ENCODE measurements around the gene PTH1R.

Gene PTH1R

DNA sequence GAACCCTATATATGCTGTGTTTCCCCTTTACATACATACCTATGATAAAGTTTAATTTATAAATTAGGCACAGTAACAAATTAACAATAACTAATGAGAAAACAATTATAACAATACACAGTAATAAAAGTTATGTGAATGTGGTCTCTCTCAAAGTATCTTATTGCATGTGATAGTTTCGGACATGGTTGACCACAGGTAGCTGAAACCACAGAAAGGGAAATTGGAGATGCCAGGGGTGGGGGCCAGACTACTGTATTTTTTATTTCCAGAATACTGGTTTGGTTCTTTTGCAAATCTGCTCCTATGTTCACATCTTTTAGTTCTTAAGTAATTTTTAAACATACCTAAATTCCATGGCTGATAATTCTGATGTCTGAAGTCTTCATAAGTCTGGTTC is 40.7 kb downstream of the PTH1R start:
- DNase-seq (ENCODE audit: low read depth, low spot score): no peak
- Histone ChIP-seq H3K4me1 (ENCODE audit: insufficient read depth, insufficient read length) (no peaks in the 10 kb centered on the region), H3K9me3 (ENCODE audit: insufficient read depth, low read length) (peaks cover 22% of the 10 kb centered on the region), H3K36me3 (ENCODE audit: insufficient read depth, insufficient read length, low read length) (peaks cover 76% of the 10 kb centered on the region), H3K27me3 (ENCODE audit: insufficient read depth, insufficient read length) (no peaks in the 10 kb centered on the region), H3K9ac (ENCODE audit: insufficient read length, low read depth) (no peak overlapping the region), H3K4me3 (ENCODE audit: insufficient read length, low read depth) (no peak overlapping the region)
- no peak for TF ChIP-seq SUZ12 (IDR thresholded peaks at IDR 0.05; ENCODE audit: extremely low read depth, insufficient read depth, insufficient read length)
- TF ChIP-seq ZNF274 (IDR thresholded peaks at IDR 0.05; ENCODE audit: low read depth, low read length): no peak
- TF ChIP-seq YY1 (IDR thresholded peaks at IDR 0.05; ENCODE audit: insufficient read depth, insufficient read length): no peak

DNA sequence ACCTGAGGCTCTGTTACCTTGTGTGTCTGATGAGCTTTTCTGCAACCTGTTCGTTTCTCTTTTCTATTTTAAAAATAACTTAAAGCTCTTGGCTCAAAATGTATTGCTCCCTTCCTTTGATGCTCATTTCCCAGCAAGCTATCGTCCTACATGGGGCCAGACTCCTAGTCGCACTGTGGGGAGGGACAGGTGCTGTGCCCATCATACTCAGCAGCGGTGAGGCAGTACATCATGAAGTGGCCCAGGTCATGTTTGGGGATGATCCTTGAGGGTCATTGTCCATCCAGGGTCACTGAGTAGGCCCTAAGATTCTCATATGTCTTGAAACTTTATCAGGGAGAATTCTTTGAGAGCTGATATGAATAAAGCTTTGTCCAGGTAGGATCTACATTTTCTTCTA is 41.1 kb downstream of the PTH1R start:
- peaks cover 80% of the 10 kb centered on the region for H3K36me3 ChIP-seq (ENCODE audit: insufficient read depth, insufficient read length, low read length)
- H3K27me3 ChIP-seq (ENCODE audit: insufficient read depth, insufficient read length): no peaks in the 10 kb centered on the region
- no peak overlapping the region for H3K9ac ChIP-seq (ENCODE audit: insufficient read length, low read depth)
- peaks cover 22% of the 10 kb centered on the region for H3K9me3 ChIP-seq (ENCODE audit: insufficient read depth, low read length)
- DNase-seq (ENCODE audit: low read depth, low spot score): no peak
- H3K4me1 ChIP-seq (ENCODE audit: insufficient read depth, insufficient read length): no peaks in the 10 kb centered on the region
- no peak overlapping the region for H3K4me3 ChIP-seq (ENCODE audit: insufficient read length, low read depth)
- no peak for TF ChIP-seq YY1 (IDR thresholded peaks at IDR 0.05; ENCODE audit: insufficient read depth, insufficient read length)
- TF ChIP-seq ZNF274 (IDR thresholded peaks at IDR 0.05; ENCODE audit: low read depth, low read length): no peak
- TF ChIP-seq SUZ12 (IDR thresholded peaks at IDR 0.05; ENCODE audit: extremely low read depth, insufficient read depth, insufficient read length): no peak

DNA sequence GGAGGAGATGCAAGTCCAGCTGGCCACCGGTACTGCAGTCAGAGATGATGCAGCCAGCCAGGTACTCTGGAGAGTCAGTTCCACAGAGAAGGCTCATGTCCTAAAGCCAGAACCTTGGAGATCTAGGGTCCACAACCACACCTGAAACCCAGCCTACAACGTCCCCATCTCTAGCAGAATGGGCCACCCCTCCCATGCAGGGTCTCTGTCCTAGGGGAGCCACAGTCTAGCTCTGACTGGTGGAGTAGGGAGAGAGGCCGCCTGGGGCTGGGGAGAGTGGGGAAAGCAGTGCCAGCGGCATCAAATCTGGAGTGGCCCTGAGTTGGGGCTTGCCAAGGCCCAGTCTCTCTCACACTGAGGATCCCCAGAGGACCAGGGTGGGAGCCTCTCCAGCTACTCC is 43.5 kb downstream of the PTH1R start:
- H3K27me3 ChIP-seq (ENCODE audit: insufficient read depth, insufficient read length): no peaks in the 10 kb centered on the region
- peaks cover 93% of the 10 kb centered on the region for H3K36me3 ChIP-seq (ENCODE audit: insufficient read depth, insufficient read length, low read length)
- no peak overlapping the region for H3K4me3 ChIP-seq (ENCODE audit: insufficient read length, low read depth)
- no peak overlapping the region for H3K9ac ChIP-seq (ENCODE audit: insufficient read length, low read depth)
- DNase-seq (ENCODE audit: low read depth, low spot score): no peak
- H3K4me1 ChIP-seq (ENCODE audit: insufficient read depth, insufficient read length): peaks cover 5% of the 10 kb centered on the region
- TF ChIP-seq SUZ12 (IDR thresholded peaks at IDR 0.05; ENCODE audit: extremely low read depth, insufficient read depth, insufficient read length): no peak
- TF ChIP-seq ZNF274 (IDR thresholded peaks at IDR 0.05; ENCODE audit: low read depth, low read length): no peak
- peaks cover 22% of the 10 kb centered on the region for H3K9me3 ChIP-seq (ENCODE audit: insufficient read depth, low read length)

DNA sequence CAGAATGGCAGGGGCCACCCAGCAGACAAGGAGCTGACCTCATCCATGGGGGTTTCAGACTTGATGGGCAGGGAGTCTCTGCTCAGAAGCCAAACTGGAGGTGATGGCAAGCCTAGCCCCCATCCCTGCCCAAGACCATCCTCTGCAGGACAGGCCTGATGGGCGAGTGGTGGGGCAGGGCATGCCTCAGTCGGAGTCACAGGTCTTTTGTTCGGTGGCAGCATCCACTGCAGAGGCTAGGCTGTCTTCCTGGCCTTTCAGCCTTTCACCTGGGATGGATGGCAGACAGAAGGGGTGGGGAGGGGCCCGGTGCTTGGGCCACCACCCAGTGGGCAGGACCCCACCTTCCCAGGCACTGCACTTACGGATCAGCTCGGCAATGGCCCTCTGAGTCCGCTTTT is 44.4 kb downstream of the PTH1R start:
- DNase-seq (ENCODE audit: low read depth, low spot score): no peak
- no peak overlapping the region for H3K4me3 ChIP-seq (ENCODE audit: insufficient read length, low read depth)
- H3K4me1 ChIP-seq (ENCODE audit: insufficient read depth, insufficient read length): peaks cover 5% of the 10 kb centered on the region
- no peaks in the 10 kb centered on the region for H3K27me3 ChIP-seq (ENCODE audit: insufficient read depth, insufficient read length)
- no peak for TF ChIP-seq YY1 (IDR thresholded peaks at IDR 0.05; ENCODE audit: insufficient read depth, insufficient read length)
- TF ChIP-seq SUZ12 (IDR thresholded peaks at IDR 0.05; ENCODE audit: extremely low read depth, insufficient read depth, insufficient read length): no peak
- TF ChIP-seq ZNF274 (IDR thresholded peaks at IDR 0.05; ENCODE audit: low read depth, low read length): no peak
- no peak overlapping the region for H3K9ac ChIP-seq (ENCODE audit: insufficient read length, low read depth)
- peaks cover 98% of the 10 kb centered on the region for H3K36me3 ChIP-seq (ENCODE audit: insufficient read depth, insufficient read length, low read length)
- peaks cover 22% of the 10 kb centered on the region for H3K9me3 ChIP-seq (ENCODE audit: insufficient read depth, low read length)

DNA sequence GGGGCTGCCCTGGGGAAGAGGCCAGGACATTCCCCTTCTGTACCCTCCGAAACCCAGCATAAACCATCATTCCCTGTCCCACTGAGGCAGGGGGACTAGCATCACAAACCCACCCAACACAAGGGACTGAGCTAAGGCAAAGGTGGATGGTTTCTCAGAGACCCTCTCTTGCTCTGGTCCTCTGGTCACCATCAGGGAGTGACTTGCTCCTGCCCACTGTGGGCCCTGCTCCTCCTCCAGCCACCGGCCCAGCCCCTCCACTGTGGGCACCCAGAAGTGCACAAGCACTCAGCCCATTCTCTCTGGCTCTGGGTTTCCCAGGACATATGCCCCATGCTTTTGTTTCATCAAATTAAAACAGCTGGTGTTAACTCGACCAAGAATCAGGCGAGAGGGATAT is 44.9 kb downstream of the PTH1R start:
- H3K9ac ChIP-seq (ENCODE audit: insufficient read length, low read depth): no peak overlapping the region
- DNase-seq (ENCODE audit: low read depth, low spot score): no peak
- peaks cover 98% of the 10 kb centered on the region for H3K36me3 ChIP-seq (ENCODE audit: insufficient read depth, insufficient read length, low read length)
- peaks cover 18% of the 10 kb centered on the region for H3K9me3 ChIP-seq (ENCODE audit: insufficient read depth, low read length)
- H3K4me3 ChIP-seq (ENCODE audit: insufficient read length, low read depth): no peak overlapping the region
- H3K27me3 ChIP-seq (ENCODE audit: insufficient read depth, insufficient read length): no peaks in the 10 kb centered on the region
- peaks cover 6% of the 10 kb centered on the region for H3K4me1 ChIP-seq (ENCODE audit: insufficient read depth, insufficient read length)
- TF ChIP-seq ZNF274 (IDR thresholded peaks at IDR 0.05; ENCODE audit: low read depth, low read length) (no peak), SUZ12 (IDR thresholded peaks at IDR 0.05; ENCODE audit: extremely low read depth, insufficient read depth, insufficient read length) (no peak), YY1 (IDR thresholded peaks at IDR 0.05; ENCODE audit: insufficient read depth, insufficient read length) (no peak)

DNA sequence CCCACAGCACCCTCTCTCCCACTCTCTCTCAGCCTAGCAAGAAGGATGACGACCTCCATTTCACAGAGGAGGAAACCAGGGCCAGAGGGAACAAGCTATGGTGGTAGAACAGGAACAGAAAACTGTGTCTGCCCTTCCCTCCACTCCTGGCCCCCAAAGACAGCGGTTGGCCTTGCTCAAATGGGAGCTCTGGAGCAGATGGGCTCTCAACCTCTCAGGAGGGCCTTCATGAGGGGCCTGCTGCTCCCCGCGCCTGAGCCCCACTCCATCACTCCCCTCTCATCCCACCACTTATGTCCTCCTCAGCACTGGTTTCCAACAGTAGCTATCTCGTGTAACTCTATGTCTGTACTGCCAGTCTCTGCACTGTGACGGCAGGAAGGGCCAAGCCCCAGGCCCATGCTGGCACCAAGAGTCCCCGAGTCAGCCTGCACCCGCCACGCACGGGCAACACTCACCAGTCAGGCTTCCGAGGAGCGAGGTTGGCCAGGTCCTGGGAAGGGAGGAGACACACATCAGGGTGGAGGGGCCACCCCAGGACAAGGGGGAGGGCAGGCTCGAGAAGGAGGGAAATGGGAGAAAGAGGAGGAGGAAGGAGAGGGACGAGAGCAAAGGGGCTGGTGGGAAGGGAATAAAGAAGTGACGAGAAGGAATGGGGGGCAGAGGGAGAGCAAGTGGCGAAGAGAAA is 45.5 kb downstream of the PTH1R start:
- no peak overlapping the region for H3K9ac ChIP-seq (ENCODE audit: insufficient read length, low read depth)

DNA sequence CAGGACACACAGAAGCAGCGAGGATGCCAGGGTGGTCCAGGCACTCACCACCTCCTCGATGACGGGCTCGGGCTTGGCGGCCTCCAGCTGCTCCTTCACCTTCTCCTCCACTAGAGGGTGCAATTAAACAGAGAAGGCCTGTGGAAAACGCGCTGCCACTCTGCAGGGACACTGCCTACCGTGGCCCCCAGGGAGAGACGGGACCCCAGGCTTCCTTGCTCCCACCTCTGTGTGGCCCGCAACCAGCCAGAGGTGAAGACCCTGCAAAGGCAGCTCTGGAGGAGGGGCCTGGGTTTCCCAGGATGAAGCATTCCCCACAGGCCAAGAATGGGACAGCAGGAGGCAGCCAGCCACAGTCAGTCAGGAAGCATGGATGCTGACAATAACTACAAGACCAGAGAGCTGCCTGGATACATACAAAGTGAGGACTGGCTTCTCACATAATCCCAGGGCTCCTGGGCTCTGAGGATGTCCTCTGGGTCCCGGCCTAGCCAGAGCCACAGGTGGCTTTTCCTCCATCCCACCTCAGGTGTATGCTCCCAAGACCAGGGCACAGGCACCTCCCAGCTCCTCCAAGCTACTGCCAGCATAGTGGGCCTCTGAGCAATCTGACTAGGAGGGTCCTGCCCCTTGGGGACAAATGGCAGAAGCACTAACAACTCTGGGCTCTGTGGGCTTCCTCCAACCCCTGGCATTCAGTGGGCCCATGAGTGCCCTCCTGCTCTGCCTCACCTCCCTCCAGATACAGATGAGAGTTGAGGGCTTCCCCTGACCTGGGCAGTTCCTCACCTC is 46.2 kb downstream of the PTH1R start:
- peaks cover 98% of the 10 kb centered on the region for H3K36me3 ChIP-seq (ENCODE audit: insufficient read depth, insufficient read length, low read length)
- no peak overlapping the region for H3K9ac ChIP-seq (ENCODE audit: insufficient read length, low read depth)
- TF ChIP-seq YY1 (IDR thresholded peaks at IDR 0.05; ENCODE audit: insufficient read depth, insufficient read length): no peak
- TF ChIP-seq SUZ12 (IDR thresholded peaks at IDR 0.05; ENCODE audit: extremely low read depth, insufficient read depth, insufficient read length): no peak
- TF ChIP-seq ZNF274 (IDR thresholded peaks at IDR 0.05; ENCODE audit: low read depth, low read length): no peak
- peaks cover 10% of the 10 kb centered on the region for H3K4me1 ChIP-seq (ENCODE audit: insufficient read depth, insufficient read length)
- no peak for DNase-seq (ENCODE audit: low read depth, low spot score)
- H3K9me3 ChIP-seq (ENCODE audit: insufficient read depth, low read length): peaks cover 5% of the 10 kb centered on the region
- no peaks in the 10 kb centered on the region for H3K27me3 ChIP-seq (ENCODE audit: insufficient read depth, insufficient read length)
- H3K4me3 ChIP-seq (ENCODE audit: insufficient read length, low read depth): no peak overlapping the region

More for the DNA sequence above, 45.5 kb downstream of the PTH1R start:
- Histone ChIP-seq H3K27me3 (ENCODE audit: insufficient read depth, insufficient read length) (no peaks in the 10 kb centered on the region), H3K4me3 (ENCODE audit: insufficient read length, low read depth) (no peak overlapping the region), H3K36me3 (ENCODE audit: insufficient read depth, insufficient read length, low read length) (peaks cover 98% of the 10 kb centered on the region), H3K9me3 (ENCODE audit: insufficient read depth, low read length) (peaks cover 12% of the 10 kb centered on the region), H3K4me1 (ENCODE audit: insufficient read depth, insufficient read length) (peaks cover 10% of the 10 kb centered on the region)
- DNase-seq (ENCODE audit: low read depth, low spot score): no peak
- TF ChIP-seq YY1 (IDR thresholded peaks at IDR 0.05; ENCODE audit: insufficient read depth, insufficient read length) (no peak), ZNF274 (IDR thresholded peaks at IDR 0.05; ENCODE audit: low read depth, low read length) (no peak), SUZ12 (IDR thresholded peaks at IDR 0.05; ENCODE audit: extremely low read depth, insufficient read depth, insufficient read length) (no peak)
